AG10803 (cell line): ENCODE results near the gene PHLDB1.

Source experiments
- DNase-seq: peaks from one replicate; pipeline ENCODE4 v3.0.0; 2010; ENCODE audit warnings: low read depth
- H3K4me3 ChIP-seq: 2 replicates; pipeline ENCODE4 v1.5.1; 2011; ENCODE audit warnings: mild to moderate bottlenecking, low read length, control low read depth
- TF ChIP-seq, protein P1 (sequence below): conservative IDR thresholded peaks from 2 replicates; pipeline ENCODE4 v1.5.1; 2011; ENCODE audit warnings: mild to moderate bottlenecking, low read length, control low read depth, inconsistent platforms

The PHLDB1 gene

DNA sequence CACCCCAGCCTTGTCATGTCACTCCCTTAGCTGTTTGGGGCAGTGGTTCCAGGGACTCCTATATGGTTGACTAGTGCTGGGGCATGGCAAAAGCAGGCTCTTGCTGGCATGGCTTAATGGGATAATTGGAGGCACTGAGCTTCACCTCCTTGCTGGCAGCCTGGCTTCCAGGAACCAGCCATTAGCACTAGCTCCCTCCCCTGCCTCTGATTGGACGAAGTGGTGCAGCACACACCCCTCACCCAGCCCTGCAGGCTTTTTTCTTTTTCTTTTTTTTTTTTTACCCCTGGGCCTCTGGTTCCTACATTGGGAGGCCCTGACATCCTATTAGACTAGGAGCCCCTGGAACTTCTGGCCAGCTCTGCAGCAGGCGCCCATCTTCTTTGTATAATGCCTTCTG is 18.6 kb downstream of the PHLDB1 start:
- no peak for DNase-seq
- TF ChIP-seq, protein P1, sequence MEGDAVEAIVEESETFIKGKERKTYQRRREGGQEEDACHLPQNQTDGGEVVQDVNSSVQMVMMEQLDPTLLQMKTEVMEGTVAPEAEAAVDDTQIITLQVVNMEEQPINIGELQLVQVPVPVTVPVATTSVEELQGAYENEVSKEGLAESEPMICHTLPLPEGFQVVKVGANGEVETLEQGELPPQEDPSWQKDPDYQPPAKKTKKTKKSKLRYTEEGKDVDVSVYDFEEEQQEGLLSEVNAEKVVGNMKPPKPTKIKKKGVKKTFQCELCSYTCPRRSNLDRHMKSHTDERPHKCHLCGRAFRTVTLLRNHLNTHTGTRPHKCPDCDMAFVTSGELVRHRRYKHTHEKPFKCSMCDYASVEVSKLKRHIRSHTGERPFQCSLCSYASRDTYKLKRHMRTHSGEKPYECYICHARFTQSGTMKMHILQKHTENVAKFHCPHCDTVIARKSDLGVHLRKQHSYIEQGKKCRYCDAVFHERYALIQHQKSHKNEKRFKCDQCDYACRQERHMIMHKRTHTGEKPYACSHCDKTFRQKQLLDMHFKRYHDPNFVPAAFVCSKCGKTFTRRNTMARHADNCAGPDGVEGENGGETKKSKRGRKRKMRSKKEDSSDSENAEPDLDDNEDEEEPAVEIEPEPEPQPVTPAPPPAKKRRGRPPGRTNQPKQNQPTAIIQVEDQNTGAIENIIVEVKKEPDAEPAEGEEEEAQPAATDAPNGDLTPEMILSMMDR = no peak
- H3K4me3 ChIP-seq = no peak overlapping the region

DNA sequence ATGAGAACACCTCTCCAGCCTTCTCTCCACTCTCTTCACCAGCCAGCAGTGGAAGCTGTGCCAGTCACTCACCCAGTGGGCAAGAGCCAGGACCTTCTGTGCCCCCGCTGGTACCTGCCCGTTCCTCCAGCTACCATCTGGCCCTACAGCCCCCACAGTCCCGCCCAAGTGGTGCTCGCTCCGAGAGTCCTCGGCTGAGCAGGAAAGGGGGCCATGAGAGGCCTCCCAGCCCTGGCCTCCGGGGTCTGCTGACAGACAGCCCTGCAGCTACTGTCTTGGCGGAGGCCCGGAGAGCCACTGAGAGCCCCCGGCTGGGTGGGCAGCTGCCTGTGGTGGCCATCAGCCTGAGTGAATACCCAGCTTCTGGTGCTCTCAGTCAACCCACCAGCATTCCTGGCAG is 20.2 kb downstream of the PHLDB1 start:
- DNase-seq = no peak
- TF ChIP-seq, protein P1 = no peak
- H3K4me3 ChIP-seq = no peak overlapping the region

DNA sequence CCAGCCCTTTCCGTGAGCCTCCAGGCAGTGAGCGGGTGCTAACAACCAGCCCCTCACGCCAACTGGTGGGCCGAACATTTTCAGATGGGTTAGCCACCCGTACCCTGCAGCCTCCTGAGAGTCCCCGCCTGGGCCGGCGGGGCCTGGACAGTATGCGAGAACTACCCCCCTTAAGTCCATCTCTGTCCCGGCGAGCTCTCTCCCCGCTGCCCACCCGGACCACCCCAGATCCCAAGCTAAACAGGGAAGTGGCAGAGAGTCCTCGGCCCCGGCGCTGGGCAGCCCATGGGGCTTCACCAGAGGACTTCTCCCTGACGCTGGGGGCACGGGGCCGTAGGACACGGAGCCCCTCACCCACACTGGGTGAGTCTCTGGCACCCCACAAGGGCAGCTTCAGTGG is 20.6 kb downstream of the PHLDB1 start:
- TF ChIP-seq, protein P1 = no peak
- no peak for DNase-seq

DNA sequence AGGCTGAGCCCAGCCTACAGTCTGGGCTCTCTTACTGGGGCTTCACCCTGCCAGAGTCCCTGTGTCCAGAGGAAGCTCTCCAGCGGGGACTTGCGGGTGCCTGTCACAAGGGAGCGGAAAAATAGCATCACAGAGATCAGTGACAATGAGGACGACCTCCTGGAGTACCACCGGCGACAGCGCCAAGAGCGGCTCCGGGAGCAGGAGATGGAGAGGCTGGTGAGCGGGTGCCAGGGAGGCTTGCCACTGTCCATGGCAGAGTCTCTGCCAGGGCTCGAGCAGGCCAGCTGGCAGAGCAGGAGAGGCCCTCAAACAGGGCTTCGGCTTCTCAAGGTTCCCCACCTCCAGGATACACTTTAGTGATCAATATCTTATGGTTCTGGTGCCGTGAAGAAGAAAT is 21.0 kb downstream of the PHLDB1 start:
- TF ChIP-seq, protein P1 = no peak

More for the DNA sequence above, 20.6 kb downstream of the PHLDB1 start:
- no peak overlapping the region for H3K4me3 ChIP-seq

DNA sequence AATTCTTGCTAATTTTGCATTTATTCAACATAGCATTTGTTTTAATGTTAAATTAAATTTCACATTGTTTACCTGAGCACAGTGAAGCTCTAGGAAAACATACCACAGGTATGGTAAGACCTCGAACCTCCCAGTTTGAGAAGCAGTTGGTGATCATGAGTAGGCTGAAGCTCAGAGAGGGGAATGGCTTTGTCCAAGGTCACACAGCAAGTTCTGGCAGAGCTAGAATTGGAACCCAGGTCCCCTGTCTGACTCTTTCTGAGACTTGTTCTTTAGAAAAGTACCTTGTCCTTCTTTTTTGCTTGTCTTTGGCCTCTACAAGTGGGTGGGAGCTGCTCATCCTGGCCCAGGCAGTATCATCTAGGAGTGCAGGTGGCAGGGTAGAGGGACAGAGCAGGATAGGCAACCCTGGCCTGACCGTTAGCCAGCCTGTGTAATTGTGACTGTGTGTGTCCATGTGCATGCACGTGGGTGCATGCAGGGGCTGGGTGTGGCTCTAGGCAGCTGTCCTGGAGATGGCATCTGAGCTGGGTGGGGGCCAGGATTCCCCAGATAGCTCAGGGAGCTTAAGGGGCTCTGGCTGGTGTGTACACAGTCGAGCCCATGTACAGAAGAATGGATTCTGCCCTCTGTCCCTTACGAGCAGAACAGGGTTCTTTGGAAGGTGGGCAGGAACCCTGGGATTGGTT is 21.6 kb downstream of the PHLDB1 start:
- no peak overlapping the region for H3K4me3 ChIP-seq
- no peak for DNase-seq
- TF ChIP-seq, protein P1 = no peak

More for the DNA sequence above, 21.0 kb downstream of the PHLDB1 start:
- no peak overlapping the region for H3K4me3 ChIP-seq
- DNase-seq = no peak

DNA sequence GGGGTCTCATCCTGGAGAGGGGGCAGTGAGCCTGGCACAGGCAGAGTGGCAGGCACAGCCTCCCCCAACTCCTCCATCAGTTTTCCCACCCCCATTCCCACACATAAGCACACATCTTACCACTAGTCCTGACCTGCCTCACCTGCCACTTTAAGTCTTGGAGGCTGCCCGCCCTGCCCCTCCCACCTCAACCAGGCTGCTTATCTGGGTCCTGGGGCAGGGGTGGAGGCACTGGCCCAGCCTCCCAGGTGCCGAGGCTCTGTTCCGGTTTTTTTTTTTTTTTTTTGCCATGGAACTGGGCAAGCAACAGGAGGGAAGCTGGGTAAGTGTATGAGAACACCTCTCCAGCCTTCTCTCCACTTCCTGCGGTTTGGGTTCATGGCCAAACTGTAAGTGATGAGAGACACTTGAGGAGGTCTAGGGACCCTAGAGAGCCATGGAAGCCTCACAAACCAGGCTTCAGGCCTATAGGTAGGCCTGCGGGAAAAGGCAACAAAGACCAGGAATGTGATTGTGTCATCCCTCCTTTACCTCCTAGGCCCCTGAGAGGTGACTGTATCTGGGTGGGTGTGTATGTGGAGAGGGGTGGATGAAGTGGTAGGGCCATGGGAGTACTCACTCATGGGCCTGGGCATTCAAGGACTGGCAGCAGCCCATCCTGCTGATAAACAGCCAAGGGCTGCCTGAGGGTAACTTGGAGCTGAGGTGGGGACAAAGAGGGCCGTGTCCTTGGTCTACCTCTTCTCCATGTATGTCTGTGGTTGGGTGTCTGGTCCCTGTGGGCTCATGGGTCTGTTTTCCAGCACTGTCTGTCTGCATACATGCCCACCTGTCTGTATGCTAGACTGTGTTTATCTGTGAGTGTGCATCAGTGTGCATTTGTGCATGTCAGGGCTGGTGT is 22.6 kb downstream of the PHLDB1 start:
- no peak overlapping the region for H3K4me3 ChIP-seq
- TF ChIP-seq, protein P1 = no peak
- no peak for DNase-seq
